AG04449 (cell line): ENCODE measurements around the gene ABTB1.

Source experiments
- CTCF ChIA-PET: fragments of 350-600 bp; formaldehyde crosslinking; extraction: SDS; loops from one replicate; lab custom pipeline; 2021; ENCODE audit warnings: antibody characterized with exemption; lab: Yijun Ruan, JAX
- POLR2A ChIA-PET: fragments of 400-600, 350-600 bp; formaldehyde crosslinking; extraction: SDS; loops from one replicate; lab custom pipeline; 2020; ENCODE audit warnings: antibody characterized with exemption, inconsistent platforms; lab: Yijun Ruan, JAX
- DNase-seq: peaks from one replicate; pipeline ENCODE4 v3.0.0-alpha.2; 2010; ENCODE audit warnings: low read depth, low spot score
- H3K4me3 ChIP-seq: 2 replicates; pipeline ENCODE4 v1.5.1; 2011; ENCODE audit warnings: low read depth, mild to moderate bottlenecking, control low read depth, low read length
- TF ChIP-seq, protein P1 (sequence below): IDR thresholded peaks from one replicate; pipeline ENCODE4 v1.5.1; 2011; ENCODE audit warnings: mild to moderate bottlenecking, moderate library complexity, low read length, control low read depth, inconsistent platforms; ENCODE audit not compliant: insufficient read depth; ENCODE audit errors: missing control alignments

ABTB1 gene

DNA sequence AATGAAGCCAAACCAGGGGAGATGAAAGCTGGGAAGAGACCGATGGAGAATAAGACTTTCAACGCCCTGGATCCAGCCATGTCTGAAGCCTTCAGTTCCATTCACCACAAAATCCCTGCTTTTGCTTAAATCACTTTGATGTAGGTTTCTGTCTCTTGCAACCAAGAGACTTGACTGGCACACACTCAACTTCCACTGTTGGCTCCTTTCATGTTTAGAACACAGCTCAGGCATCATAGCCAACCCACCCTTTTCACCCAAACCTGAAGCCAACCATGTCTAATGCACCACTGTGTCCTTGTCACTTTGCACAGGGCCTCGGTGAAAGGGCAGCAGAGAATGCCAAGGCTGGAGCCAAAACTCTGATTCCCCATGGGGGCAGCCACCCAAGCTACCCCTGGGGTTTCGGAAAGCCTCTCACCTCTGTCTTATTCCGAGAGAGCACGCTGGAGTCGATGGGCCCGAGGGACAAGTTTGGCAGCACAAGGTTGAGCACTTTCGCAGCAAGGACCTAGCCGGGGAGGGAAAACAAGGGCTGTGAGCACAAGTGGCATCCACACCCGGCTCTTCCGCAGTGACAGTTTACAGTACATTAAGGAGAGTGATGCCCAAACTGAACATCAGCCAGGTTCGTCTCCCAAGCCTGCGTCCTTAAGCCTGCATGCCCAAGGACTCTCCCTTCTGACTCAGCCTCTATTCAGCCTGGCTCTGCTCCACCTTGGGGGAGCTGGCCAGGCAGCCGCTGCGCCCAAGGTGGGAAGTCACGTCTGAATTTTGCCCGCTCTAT, 37.6 kb downstream of the ABTB1 start:
- H3K4me3 ChIP-seq, result no peak overlapping the region
- ChIA-PET POLR2A (no interaction called here), CTCF (interaction anchor here (5.8 kb wide), 1 partner anchor 14 kb away, joined by 28 read pairs; no protein-coding TSS in a partner anchor)
- TF ChIP-seq, protein P1, sequence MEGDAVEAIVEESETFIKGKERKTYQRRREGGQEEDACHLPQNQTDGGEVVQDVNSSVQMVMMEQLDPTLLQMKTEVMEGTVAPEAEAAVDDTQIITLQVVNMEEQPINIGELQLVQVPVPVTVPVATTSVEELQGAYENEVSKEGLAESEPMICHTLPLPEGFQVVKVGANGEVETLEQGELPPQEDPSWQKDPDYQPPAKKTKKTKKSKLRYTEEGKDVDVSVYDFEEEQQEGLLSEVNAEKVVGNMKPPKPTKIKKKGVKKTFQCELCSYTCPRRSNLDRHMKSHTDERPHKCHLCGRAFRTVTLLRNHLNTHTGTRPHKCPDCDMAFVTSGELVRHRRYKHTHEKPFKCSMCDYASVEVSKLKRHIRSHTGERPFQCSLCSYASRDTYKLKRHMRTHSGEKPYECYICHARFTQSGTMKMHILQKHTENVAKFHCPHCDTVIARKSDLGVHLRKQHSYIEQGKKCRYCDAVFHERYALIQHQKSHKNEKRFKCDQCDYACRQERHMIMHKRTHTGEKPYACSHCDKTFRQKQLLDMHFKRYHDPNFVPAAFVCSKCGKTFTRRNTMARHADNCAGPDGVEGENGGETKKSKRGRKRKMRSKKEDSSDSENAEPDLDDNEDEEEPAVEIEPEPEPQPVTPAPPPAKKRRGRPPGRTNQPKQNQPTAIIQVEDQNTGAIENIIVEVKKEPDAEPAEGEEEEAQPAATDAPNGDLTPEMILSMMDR, result no peak
- DNase-seq, result no peak

DNA sequence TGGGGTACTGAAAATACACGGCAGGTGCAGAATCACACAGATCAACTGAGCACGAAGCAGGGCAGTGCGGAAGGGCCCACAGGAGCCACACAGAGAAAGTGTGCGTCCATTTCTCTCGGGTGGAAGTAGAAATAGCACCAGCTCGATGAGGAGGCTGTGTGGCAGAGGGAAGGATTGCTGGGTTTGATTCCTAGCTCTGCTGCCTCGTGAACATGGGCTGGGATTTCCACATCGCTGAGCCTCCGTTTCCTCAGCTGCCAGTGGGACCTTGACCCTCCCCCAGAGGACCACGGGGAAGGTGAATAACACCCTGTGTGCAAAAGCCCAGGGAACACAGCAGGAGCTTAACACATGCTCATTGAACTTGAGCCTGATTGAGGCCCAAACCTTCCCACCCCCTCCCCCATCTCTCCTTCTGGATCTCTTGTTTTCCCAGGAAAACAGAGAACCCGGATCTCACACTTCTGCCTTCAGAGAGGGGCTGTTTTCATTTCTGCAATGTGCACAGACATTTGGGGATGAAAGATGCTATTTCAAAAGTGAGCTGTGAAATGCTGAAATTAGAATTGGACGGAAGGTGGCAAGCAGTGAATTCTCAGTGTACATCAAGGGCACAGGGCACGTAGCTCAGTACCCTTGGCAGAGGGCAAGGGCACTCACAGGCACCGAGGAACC, 38.4 kb downstream of the ABTB1 start:
- ChIA-PET POLR2A (no interaction called here), CTCF (interaction anchor here (5.8 kb wide), 1 partner anchor 14 kb away, joined by 28 read pairs; no protein-coding TSS in a partner anchor)
- TF ChIP-seq, protein P1, result no peak
- DNase-seq, result no peak
- no peak overlapping the region for H3K4me3 ChIP-seq

DNA sequence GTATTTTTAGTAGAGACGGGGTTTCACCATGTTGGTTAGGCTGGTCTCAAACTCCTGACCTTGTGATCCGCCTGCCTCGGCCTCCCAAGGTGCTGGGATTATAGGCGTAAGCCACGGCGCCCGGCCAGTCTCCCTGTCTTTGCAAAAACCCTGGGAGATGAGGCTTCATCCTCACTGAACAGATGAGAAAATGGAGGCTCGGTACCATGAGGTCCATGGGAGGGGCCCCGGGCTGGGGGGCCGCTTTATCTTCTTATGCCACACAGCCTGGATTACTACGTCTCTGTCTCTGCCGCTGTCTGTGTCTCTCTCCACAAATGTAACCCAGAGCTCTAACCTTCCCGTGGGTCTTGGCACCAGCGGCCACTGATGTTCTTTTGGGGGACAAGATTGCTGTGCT, 39.1 kb downstream of the ABTB1 start:
- CTCF ChIA-PET, result interaction anchor here (1.3 to 5.8 kb wide), 2 partner anchors 10 to 15 kb away, joined by 3 to 28 read pairs; no protein-coding TSS in a partner anchor
- POLR2A ChIA-PET, result no interaction called here
- TF ChIP-seq, protein P1, result no peak
- no peak for DNase-seq
- no peak overlapping the region for H3K4me3 ChIP-seq

DNA sequence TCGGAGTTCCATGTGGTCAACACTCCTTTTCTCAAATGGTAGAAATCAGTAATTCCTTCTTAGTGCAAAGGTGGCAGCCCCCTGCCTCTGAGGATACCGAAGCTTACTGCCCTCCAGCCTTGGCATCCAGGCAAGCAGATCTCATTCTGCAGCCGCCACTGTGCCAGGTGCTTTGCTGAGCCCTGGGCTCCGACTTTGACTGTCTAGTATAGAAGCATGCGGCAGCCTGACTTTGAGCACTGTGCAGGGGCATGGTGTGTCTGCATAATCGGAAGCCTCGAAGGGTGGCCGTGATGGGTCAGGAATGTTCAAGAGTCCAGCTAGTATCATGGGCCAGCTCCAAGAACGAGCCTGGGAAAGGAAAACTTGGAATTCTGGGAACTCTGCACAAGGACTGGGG, 39.7 kb downstream of the ABTB1 start:
- no peak overlapping the region for H3K4me3 ChIP-seq
- TF ChIP-seq, protein P1, result no peak
- ChIA-PET CTCF (interaction anchor here (1.3 to 5.8 kb wide), 2 partner anchors 11 to 16 kb away, joined by 3 to 28 read pairs; no protein-coding TSS in a partner anchor), POLR2A (no interaction called here)
- no peak for DNase-seq

DNA sequence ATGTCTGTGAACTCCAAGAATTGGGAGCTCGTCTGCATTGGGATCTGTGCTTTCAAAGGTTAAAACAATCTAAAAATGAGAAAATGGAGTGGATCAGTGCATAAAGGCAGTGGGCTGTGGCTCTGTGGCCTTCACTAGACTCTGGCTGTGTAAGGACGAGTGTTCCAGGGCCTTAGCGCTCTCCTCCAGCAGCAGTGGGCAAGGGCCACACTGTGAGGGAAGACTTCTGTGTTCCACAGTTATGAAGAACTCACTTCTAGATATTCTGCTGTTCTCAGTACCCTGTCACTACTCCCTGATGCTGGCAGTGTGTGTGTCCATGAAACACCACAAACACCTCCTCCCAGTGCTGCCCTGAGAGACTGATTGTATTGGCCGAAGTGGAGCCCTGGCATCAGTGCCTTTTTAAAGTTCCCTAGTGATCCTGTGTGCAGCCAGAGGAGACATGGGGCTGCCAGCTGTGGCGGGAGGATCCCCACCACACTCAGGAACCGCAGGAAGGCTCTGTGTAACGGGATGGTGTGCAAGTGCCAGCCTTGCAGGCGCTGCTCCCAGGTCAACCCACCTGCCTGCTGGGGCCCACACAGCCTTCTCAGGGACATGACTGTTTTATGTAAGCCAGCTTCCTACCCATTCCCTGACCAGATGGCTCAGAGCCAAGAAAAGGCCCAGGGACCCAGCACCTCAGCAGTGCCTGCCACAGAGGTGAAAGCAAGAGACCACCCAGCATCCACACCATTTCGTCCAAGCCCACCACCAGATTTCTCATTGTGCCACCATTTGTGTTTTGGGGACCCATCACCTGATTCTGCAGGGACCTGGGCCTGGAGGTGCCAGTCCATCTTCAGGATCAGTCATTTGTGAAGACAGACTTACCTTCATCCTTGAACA, 40.4 kb downstream of the ABTB1 start:
- TF ChIP-seq, protein P1, result no peak
- CTCF ChIA-PET, result interaction anchor here (1.3 to 5.8 kb wide), 2 partner anchors 11 to 16 kb away, joined by 3 to 28 read pairs; no protein-coding TSS in a partner anchor
- DNase-seq, result no peak
- no peak overlapping the region for H3K4me3 ChIP-seq
- POLR2A ChIA-PET, result no interaction called here
